GM19238 (cell line): ENCODE data around the gene TTLL3.

Experiments
- DNase-seq: peaks from one replicate; pipeline ENCODE4 v3.0.0; 2011; ENCODE audit warnings: low spot score; ENCODE audit not compliant: insufficient read length

Gene TTLL3

DNA sequence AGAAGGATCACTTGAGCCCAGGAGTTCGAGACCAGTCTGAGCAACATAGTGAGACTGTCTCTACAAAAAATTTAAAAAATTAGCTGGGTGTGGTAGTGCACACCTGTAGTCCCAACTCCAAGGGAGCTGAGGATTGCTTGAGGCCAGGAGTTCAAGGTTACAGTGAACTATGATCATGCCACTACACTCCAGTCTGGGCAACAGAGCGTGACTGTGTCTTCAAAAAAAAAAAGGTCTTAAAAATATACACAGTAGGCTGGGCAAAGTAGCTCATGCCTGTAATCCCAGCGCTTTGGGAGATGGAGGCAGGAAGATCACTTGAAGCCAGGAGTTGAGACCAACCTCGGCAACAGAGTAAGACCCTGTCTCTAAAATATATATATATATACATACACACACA lies 29.2 kb upstream of the TTLL3 start:
- no peak for DNase-seq

GRCh38 chr3:9781551-9781950 lies 28.5 kb upstream of the TTLL3 start:
- no peak for DNase-seq

DNA sequence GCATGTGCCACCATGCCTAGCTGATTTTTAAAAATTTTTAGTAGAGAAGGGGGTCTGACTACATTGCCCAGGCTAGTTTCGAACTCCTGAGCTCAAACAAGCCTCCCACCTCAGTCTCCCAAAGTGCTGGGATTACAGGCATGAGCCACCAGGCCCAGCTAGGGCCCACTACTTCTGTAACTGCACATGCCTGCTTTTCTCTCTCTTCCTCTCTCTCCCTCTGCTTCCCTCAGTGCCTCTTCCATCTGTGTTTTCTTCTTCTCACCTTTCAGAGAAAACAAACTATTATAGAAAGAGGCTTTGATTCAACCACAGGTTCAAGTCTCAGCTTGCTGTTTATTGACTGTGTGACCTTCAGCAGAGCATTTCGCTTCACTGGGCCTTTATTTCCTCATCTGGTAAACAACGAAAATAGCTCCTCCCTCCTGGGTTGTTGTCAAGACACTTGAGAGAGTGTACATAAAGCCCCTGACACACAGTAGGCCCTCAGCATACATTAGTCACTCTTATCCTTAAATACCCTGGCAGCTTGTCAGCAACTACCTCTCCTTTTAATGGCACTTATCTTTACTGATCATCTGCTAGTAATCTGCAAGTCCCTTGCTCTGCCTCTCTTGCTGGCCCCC lies 28.0 kb upstream of the TTLL3 start:
- no peak for DNase-seq

DNA sequence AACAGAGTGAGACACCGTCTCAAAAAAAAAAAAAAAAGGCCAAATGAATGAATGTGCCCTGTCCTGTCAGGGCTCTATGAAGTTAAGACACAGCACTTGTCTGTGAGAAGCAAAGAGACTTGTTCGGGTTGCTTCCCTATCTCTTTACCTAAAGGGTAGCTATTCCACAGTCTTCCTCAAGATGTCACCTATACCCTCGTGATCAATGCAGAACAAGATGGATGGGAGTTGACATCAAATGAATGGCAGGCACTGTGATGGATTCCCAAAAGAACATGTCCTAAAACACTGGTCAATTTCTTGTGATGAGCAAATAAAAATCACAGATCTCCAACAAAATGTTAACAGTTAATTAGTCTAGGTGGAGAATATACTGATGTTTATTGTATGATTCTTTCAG lies 27.3 kb upstream of the TTLL3 start:
- no peak for DNase-seq

GRCh38 chr3:9783954-9784353 lies 26.1 kb upstream of the TTLL3 start:
- no peak for DNase-seq

DNA sequence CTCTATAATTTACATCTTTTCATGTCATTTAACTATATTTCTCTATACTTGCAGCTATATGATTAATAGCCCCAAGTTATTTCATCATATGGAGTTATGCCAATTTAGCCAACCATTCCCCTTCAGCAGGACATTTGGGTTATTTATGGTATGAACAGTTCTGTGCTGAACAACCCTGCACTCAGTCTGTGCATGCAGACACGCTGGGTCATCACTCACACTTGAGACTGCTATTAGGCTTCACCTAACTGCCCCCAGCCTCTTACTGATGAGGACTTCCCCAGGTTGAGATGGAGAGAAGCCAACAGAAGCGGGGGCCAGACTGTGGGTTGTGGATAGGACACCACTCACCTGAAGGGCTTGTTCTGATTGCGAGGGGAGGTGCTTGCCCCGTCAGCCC lies 25.1 kb upstream of the TTLL3 start:
- DNase-seq: no peak

DNA sequence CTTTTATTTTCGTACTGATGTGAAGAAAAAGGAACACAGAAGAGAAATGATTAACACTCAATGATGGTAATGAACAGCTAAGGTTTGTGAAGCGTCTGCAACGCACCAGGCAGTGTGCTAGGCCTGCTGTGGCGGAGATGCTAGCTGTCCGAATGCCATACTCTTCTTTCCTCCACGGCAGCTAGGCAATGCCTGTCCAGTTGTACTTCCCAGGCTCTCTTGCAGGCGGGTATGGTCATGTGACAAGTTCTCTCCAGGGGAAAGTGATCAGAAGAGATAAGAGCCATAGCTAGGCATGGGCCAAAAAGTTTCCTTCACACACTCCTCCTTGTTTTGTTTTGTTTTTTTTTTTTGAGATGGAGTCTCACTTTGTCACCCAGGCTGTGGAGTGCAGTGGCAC lies 24.5 kb upstream of the TTLL3 start:
- DNase-seq: no peak

DNA sequence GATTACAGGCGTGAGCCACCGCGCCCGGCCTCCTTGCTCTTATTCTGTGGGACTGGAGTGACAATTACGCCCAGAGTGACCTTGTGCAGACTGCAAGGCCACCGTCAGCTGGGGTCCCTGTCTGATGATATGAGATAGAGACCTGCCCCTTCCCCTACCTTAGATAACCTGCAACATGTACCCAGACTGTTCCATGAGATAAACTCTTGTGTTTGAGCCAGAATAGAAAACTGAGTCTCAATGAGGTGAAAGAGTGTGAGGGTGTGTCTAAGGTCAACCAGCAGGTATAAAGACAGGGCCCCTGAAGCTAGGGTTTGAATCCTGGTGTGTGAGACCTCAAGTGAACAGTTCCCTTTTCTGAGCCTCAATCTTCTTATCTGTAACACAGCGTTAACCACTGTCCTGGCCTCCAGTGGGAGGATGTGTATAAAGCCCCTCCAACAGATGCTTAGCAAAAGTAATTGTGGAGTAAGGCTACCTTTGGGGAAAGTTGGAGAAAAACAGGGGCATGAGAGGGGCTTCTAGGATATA lies 23.8 kb upstream of the TTLL3 start:
- DNase-seq: no peak

GRCh38 chr3:9786825-9787669 lies 23.0 kb upstream of the TTLL3 start:
- DNase-seq: no peak

- no peak for DNase-seq
These were observed 22.3 kb upstream of the TTLL3 start for GRCh38 chr3:9787714-9788113.

GRCh38 chr3:9791127-9791526 lies 18.9 kb upstream of the TTLL3 start:
- no peak for DNase-seq

GRCh38 chr3:9791790-9792404 lies 18.2 kb upstream of the TTLL3 start:
- DNase-seq: no peak

DNA sequence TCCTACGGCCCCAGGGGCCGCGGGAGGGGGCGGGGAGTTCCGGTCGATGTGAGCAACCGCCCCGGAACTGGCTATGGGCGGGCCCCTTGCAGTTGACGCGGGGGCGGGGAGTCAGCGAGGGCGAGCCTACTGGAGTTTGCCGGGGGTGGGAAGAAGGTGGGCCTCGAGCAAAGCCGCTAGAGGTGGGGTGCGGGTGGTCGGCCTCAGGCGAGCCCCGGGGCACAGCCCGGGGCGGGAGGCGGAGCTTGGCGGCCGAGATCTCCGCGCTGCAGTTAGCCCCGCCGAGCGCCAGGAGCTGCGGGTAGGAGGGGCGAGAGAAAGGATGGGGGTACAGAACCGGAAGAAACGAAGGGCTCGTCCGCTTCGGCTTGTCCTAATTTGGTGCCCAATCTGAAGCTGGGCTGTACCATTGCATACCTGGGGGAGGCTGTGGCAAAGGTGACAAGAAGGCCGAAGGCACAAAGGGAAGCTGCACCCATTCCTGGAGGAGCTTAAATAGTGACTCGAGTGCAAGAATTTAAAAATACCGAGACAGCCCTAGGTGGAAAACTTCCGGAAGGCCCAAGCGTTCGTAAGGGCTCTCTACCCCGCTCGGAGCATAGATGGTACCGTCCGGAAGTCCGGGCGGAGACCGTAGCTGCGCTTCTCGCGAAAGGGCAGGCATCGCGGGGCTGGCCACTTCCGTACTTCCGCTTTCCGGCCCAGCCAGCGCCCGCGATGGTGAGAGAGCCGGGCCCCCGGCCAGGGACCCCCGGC lies 17.5 kb upstream of the TTLL3 start, which contains the start of the genes ARPC4 and TADA3:
TSS of gene ARPC4 (plus strand) at position 678 of the 756 bp plus-strand sequence. CDS start at position 718, 40 bp downstream.
TSS of gene TADA3 (minus strand) at position 69 of the 756 bp plus-strand sequence. CDS start 1,007 bp downstream, outside the sequence.
- DNase-seq: peak; percentile 82

DNA sequence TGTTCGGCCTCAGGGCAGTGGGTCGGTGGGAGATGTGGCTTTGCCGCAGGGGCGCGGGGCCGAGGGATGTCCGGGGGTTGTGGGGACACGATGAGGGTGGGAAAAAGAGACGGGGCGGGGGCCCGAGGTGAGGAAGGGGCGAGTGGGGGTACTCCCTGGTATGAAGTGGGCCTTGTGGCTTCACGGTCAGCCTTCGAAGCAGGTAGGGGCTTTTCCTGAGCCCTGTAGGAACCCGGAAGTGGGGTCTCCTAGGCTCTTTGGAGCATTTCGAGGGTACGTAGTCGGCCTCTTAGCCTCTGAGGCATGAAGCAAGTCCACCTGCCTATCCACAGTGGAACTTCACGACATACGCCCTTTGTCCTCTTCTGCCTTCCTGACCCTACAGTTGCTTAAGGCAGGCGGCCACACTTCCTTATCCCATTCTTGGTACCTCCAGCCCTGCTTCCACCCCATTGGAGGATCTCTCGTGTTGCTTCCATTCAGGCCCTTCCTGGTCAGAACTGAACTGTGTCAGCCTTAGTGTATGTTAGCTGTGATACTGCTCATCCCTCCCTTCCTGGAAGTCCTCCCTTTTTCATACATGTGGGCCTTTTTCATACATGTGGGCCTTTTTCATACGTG lies 16.8 kb upstream of the TTLL3 start:
- DNase-seq: no peak

GRCh38 chr3:9794400-9794799 lies 15.7 kb upstream of the TTLL3 start:
- no peak for DNase-seq

- no peak for DNase-seq
These were observed 14.9 kb upstream of the TTLL3 start for GRCh38 chr3:9795207-9795606.

DNA sequence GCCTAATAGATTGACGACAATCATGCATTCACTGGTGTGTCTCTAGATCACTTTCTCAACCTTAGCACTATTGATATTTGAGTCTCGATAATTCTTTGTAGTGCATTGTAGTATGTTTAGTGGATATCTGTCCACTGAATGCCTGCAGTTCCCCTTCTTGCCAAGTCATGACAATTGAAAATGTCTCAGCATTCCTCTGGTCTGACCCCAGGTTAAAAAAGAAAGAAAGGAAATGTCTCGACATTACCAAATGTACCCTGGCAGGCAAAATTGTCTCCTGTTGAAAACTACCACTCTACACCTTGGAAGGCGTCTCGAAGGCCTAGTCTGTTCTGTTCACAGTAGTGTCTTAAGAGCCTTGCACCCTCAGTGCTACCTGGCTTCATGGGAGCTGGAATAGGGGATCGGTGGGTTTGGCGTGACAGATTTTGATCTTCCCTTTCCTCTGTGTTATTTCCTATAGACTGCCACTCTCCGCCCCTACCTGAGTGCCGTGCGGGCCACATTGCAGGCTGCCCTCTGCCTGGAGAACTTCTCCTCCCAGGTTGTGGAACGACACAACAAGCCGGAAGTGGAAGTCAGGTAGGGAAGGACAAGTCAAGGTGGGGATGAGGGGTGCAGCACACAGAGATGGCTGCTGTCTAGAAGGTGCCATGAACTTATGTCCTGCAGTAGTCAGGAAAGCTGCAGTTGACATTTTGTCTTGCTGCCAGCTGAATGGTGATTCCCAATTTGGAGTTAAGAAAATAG lies 12.7 kb upstream of the TTLL3 start:
- no peak for DNase-seq

DNA sequence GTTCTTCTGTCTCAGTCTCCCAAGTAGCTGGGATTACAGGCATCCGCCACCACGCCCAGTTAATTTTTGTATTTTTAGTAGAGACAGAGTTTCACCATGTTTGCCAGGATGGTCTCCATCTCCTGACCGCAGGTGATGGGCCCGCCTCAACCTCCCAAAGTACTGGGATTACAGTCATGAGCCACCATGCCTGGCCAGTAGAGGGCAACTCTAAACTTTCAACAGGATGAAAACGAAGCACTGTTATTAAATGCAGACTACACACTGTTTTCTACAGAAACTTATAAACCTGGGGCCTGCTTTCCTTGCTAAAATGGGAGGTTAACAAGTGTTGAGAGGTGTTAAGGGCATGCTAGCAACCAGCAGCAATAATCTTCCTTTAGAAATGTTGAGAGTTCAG lies 9.5 kb upstream of the TTLL3 start:
- DNase-seq: no peak

DNA sequence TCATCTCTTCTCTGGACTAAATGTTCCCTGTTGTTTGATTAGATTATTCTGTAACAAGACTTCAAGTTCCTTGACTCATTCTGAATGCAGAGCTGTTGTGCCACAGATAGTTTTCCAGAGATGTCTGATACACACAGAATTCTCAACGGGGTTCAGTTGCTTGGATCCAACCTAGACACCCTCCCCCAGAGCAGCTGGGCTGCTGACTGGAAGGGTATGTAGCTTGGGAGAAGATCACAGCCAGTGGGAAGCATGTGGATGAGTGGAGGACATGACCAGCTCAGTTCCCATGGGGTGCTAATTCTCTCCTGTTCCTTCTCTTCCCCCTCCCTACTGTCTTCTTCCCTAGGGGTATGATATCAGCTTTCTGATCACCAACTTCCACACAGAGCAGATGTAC lies 6.6 kb upstream of the TTLL3 start:
- no peak for DNase-seq

DNA sequence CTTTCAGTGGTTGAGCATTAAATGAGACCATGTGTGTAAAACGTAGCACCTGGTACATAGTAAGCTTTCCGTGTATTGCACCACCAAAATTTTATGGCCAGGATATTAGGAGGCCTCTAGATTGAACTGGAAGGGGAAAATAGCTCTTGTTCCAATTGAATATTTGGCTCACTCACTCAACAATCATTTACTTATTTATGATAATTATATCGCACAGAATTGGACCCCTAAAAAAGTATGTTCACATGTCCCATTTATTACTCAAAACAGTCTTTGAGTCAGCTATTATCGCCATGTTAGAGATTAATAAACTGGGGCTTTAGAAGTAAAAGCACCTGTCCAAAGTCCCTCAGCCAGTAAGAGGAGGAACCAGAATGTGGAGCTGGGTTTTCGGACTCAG lies 5.1 kb upstream of the TTLL3 start:
- DNase-seq: no peak
